ENCODE data around the gene NTSR1. TPM values are rescaled to one million over a fixed set of nuclear protein-coding genes. Genes with fewer than 3 reads are reported as not detected.

Gene NTSR1
- total and polyA plus RNA-seq, 2 of the 13 experiments (the other 11 are each of a cell fraction or from before 2014, with no cell fraction given), result 0.09 to 0.12 TPM

- TF ChIP-seq HMG20A (CRISPR knock-in tag; IDR thresholded peaks at IDR 0.05; ENCODE audit: borderline replicate concordance) (no peak), DMAP1 (CRISPR knock-in tag; IDR thresholded peaks at IDR 0.05) (0 out of 2 replicates have a peak, but pooled peaks have one; percentile 22), SNAPC2 (CRISPR knock-in tag; IDR thresholded peaks at IDR 0.05) (0 out of 2 replicates have a peak, but pooled peaks have one; percentile 7), MYNN (CRISPR knock-in tag; IDR thresholded peaks at IDR 0.05; ENCODE audit: low read depth) (no peak), MLXIP (CRISPR knock-in tag; IDR thresholded peaks at IDR 0.05; ENCODE audit: borderline replicate concordance) (no peak), SP4 (CRISPR knock-in tag; IDR thresholded peaks at IDR 0.05) (peak; percentile 34; the same call in 1 of the 2 replicates), BHLHE40 (IDR thresholded peaks at IDR 0.05; ENCODE audit: low read length) (0 out of 2 replicates have a peak, but pooled peaks have one; percentile 15)
Observed at GRCh38 chr20:62792940-62793756, 84.5 kb downstream of the NTSR1 start (continued).

GRCh38 chr20:62793757-62794006, 85.0 kb downstream of the NTSR1 start:
- H3K4me2 ChIP-seq (ENCODE audit: low read depth, low read length), result peak overlapping the region; percentile 88
- peak overlapping the region; percentile 68 for H3K9ac ChIP-seq (ENCODE audit: insufficient read depth, low read depth, low read length)
- peaks cover 5% of the 10 kb centered on the region; the same call in 1 of the 2 replicates for H4K20me1 ChIP-seq (ENCODE audit: insufficient read depth, low read length)
- in situ Hi-C loops (cut with HindIII; ENCODE audit: extremely low pct_ligation_motif_present, low pct_unique_long_range_greater_than_20kb), result loop anchor here (5.0 to 25.0 kb wide), 3 partner anchors 126 to 281 kb away; no protein-coding TSS in a partner anchor
- H3K36me3 ChIP-seq (replicated peaks in 1 of 2; ENCODE audit: control insufficient read depth in 1 of 2, insufficient read depth in 2 of 2, low read length in 2 of 2), result peaks cover 8 to 11% of the 10 kb centered on the region in 2 experiments; a peak in 4 of 5 replicates
- peaks cover 6 to 34% of the 10 kb centered on the region in 2 experiments; a peak in 4 of 5 replicates for H3K27me3 ChIP-seq (ENCODE audit: control insufficient read depth in 1 of 2, insufficient read depth in 2 of 2, low read length in 2 of 2)
- FAIRE-seq, result no peak
- intact Hi-C loops (cut with micrococcal nuclease; ENCODE audit: unreplicated experiment), result loop anchor here (1.0 to 10.0 kb wide), 4 partner anchors 13 to 419 kb away; no protein-coding TSS in a partner anchor
- peaks cover 8% of the 10 kb centered on the region for H3K79me2 ChIP-seq (ENCODE audit: insufficient read depth, low read length)
- peak overlapping the region; percentile 15 for H2AFZ ChIP-seq (ENCODE audit: low read length)
- WGBS (ENCODE audit: low lambda C conversion rate), result 45% methylated on average over 5 of the region's 7 CpGs
- H3K27ac ChIP-seq (ENCODE audit: extremely low read length, insufficient read depth, low read length), result peak overlapping the region; percentile 20
- peak overlapping the region; percentile 50 to 75 (median 53) for H3K4me3 ChIP-seq (replicated peaks in 1 of 3; ENCODE audit: insufficient read depth in 1 of 3, low read depth in 2 of 3, low read length in 3 of 3)
- no peak for ATAC-seq
- H3K4me1 ChIP-seq (ENCODE audit: insufficient read depth, low read length), result peaks cover 51% of the 10 kb centered on the region
- no peaks in the 10 kb centered on the region for H3K9me3 ChIP-seq (ENCODE audit: low read length)
- CTCF ChIA-PET (ENCODE audit: low intra/inter-chr PET ratio, low total read pairs), result no interaction called here
- BruUV-seq (replicated peaks), result TSS peak; percentile 72
- POLR2A ChIA-PET, result interaction anchor here (0.9 to 4.2 kb wide), 30 partner anchors 8 to 727 kb away, joined by 3 to 110 read pairs (median 7); partner anchors contain the start of genes COL9A3, DIDO1, GID8 and OGFR
- no peak for DNase-seq (ENCODE audit: low spot score)
- TF ChIP-seq ZBTB38 (CRISPR knock-in tag; IDR thresholded peaks at IDR 0.05), result peak; percentile 80
- TF ChIP-seq ZNF225 (CRISPR knock-in tag; IDR thresholded peaks at IDR 0.05), result peak; percentile 38; the same call in 1 of the 2 replicates
- TF ChIP-seq ZNF18 (CRISPR knock-in tag; IDR thresholded peaks at IDR 0.05; ENCODE audit: insufficient replicate concordance), result no peak
- TF ChIP-seq ZFP41 (CRISPR knock-in tag; IDR thresholded peaks at IDR 0.05; ENCODE audit: borderline replicate concordance), result no peak
- TF ChIP-seq JUND (CRISPR knock-in tag; IDR thresholded peaks at IDR 0.05), result 0 out of 2 replicates have a peak, but pooled peaks have one; percentile 47
- TF ChIP-seq RNF2 (conservative IDR thresholded peaks at IDR 0.05; ENCODE audit: low read depth), result peak; percentile 79; the same call in 1 of the 2 replicates
- no peak for TF ChIP-seq YY1 (IDR thresholded peaks at IDR 0.05; ENCODE audit: insufficient read depth, insufficient replicate concordance, low read depth, low read length)
- TF ChIP-seq ZNF589 (CRISPR knock-in tag; conservative IDR thresholded peaks at IDR 0.05), result 0 out of 2 replicates have a peak, but pooled peaks have one; percentile 61
- TF ChIP-seq ZNF639 (CRISPR knock-in tag; conservative IDR thresholded peaks at IDR 0.05), result no peak
